Measurements from ENCODE around the gene EMD. TPM values are rescaled to one million over a fixed set of nuclear protein-coding genes. Genes with fewer than 3 reads are reported as not detected.

EMD gene
- total RNA-seq, 2 experiments from 2014 or later = 52.1 to 59.9 TPM

GRCh38 chrX:154370300-154371016 lies 8.6 kb upstream of the EMD start:
- Mint-ChIP-seq H3K27me3 (no peaks in the 10 kb centered on the region), H3K4me3 (peak overlapping the region; percentile 94), H3K36me3 (ENCODE audit: low read depth) (peaks cover 29% of the 10 kb centered on the region), H3K9me3 (no peaks in the 10 kb centered on the region), H3K4me1 (peaks cover 26% of the 10 kb centered on the region), H3K27ac (peak overlapping the region; percentile 91)
- ChIA-PET CTCF (no interaction called here), POLR2A (no interaction called here)
- DNase-seq = no peak

GRCh38 chrX:154371017-154371788 lies 7.9 kb upstream of the EMD start:
- POLR2A ChIA-PET = interaction anchor here (0.7 kb wide), 2 partner anchors 12 to 369 kb away, joined by 5 to 7 read pairs; no protein-coding TSS in a partner anchor
- no peaks in the 10 kb centered on the region for H3K9me3 Mint-ChIP-seq
- no peaks in the 10 kb centered on the region for H3K27me3 Mint-ChIP-seq
- H3K4me1 Mint-ChIP-seq = peaks cover 24% of the 10 kb centered on the region
- peaks cover 27% of the 10 kb centered on the region for H3K36me3 Mint-ChIP-seq (ENCODE audit: low read depth)
- CTCF ChIA-PET = interaction anchor here (0.7 kb wide), 1 partner anchor 616 kb away, joined by 3 read pairs; no protein-coding TSS in a partner anchor
- peak overlapping the region; percentile 76 for H3K4me3 Mint-ChIP-seq
- DNase-seq = peak; percentile 94
- peak overlapping the region; percentile 82 for H3K27ac Mint-ChIP-seq

- Mint-ChIP-seq H3K27me3 (no peaks in the 10 kb centered on the region), H3K4me1 (peaks cover 26% of the 10 kb centered on the region), H3K4me3 (peak overlapping the region; percentile 76), H3K36me3 (ENCODE audit: low read depth) (peaks cover 24% of the 10 kb centered on the region), H3K9me3 (no peaks in the 10 kb centered on the region), H3K27ac (peak overlapping the region; percentile 87)
- CTCF ChIA-PET = no interaction called here
- DNase-seq = no peak
- POLR2A ChIA-PET = no interaction called here
Measured at GRCh38 chrX:154371789-154372300, 7.2 kb upstream of the EMD start.

DNA sequence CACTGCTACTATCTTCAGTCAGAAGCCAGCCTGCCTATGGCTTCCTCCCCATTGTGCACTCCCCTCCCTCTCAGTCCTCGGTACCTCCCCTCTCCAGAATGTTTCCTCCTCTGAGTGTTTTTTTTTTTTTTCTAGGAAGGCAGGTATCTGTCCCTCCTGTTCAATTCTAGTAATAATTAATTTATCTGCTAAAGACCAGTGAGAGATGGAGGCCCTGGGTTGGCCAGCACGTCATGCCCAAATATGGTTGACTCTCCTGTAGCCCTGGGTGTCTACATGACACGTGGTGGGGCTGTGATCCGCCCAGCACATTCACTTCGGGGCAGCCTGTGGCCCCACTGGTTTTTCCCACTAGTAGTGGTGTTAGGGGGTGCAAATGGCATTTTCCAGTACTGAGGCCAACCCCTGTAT lies 6.5 kb upstream of the EMD start:
- peak overlapping the region; percentile 76 for H3K4me3 Mint-ChIP-seq
- ChIA-PET POLR2A (no interaction called here), CTCF (interaction anchor here (0.7 to 2.0 kb wide), 10 partner anchors 9 to 359 kb away, joined by 3 to 15 read pairs (median 4); partner anchors contain the start of gene RPL10)
- H3K27ac Mint-ChIP-seq = peak overlapping the region; percentile 87
- H3K9me3 Mint-ChIP-seq = no peaks in the 10 kb centered on the region
- H3K27me3 Mint-ChIP-seq = no peaks in the 10 kb centered on the region
- peak; percentile 45 for DNase-seq
- H3K36me3 Mint-ChIP-seq (ENCODE audit: low read depth) = peaks cover 20% of the 10 kb centered on the region
- peaks cover 30% of the 10 kb centered on the region for H3K4me1 Mint-ChIP-seq

GRCh38 chrX:154373340-154374306 lies 5.5 kb upstream of the EMD start:
- Mint-ChIP-seq H3K9me3 (no peaks in the 10 kb centered on the region), H3K4me3 (peak overlapping the region; percentile 76), H3K36me3 (ENCODE audit: low read depth) (peaks cover 12% of the 10 kb centered on the region), H3K27me3 (no peaks in the 10 kb centered on the region), H3K27ac (peak overlapping the region; percentile 73), H3K4me1 (peaks cover 26% of the 10 kb centered on the region)
- ChIA-PET POLR2A (no interaction called here), CTCF (interaction anchor here (0.7 to 2.0 kb wide), 13 partner anchors 8 to 360 kb away, joined by 3 to 15 read pairs (median 4); partner anchors contain the start of gene RPL10)
- DNase-seq = peak; percentile 37

- no peaks in the 10 kb centered on the region for H3K9me3 Mint-ChIP-seq
- peak within 1 kb of the TSS; percentile 76 for H3K4me3 Mint-ChIP-seq
- CTCF ChIA-PET = interaction anchor here (0.5 to 2.0 kb wide), 5 partner anchors 12 to 237 kb away, joined by 3 to 15 read pairs (median 10); partner anchors contain the start of gene RPL10
- peak within 1 kb of the TSS; percentile 73 for H3K27ac Mint-ChIP-seq
- H3K27me3 Mint-ChIP-seq = no peaks in the 10 kb centered on the region
- H3K36me3 Mint-ChIP-seq (ENCODE audit: low read depth) = peaks cover 10% of the 10 kb centered on the region
- peaks cover 26% of the 10 kb centered on the region for H3K4me1 Mint-ChIP-seq
- peak; percentile 36 for DNase-seq
- POLR2A ChIA-PET = no interaction called here
Measured at GRCh38 chrX:154374313-154375155, 4.6 kb upstream of the EMD start, which contains the start of gene FLNA. Gene FLNA (minus strand): TSS chrX:154374634. CDS start chrX:154371245, 3,389 bp downstream.

DNA sequence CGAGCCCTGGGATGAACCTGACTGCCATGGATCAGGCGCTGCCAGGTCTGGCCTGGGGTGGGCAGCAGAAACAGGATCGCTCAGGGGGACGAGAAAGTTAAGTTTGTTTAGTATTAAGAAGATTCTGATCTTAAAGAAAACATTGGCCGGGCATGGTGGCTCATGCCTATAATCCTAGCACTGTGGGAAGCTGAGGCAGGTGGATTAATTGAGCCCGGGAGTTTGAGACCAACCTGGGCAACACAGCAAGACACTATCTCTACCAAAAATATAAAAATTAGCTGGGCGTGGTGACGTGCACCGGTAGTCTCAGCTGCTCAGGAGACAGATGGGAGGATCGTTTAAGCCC lies 4.0 kb upstream of the EMD start:
- Mint-ChIP-seq H3K4me3 (peak overlapping the region; percentile 51), H3K4me1 (peaks cover 30% of the 10 kb centered on the region), H3K36me3 (ENCODE audit: low read depth) (peaks cover 8% of the 10 kb centered on the region), H3K9me3 (no peaks in the 10 kb centered on the region), H3K27me3 (no peaks in the 10 kb centered on the region), H3K27ac (no peak overlapping the region)
- POLR2A ChIA-PET = no interaction called here
- DNase-seq = no peak
- CTCF ChIA-PET = interaction anchor here (0.5 to 1.0 kb wide), 2 partner anchors 9 to 238 kb away, joined by 3 read pairs; no protein-coding TSS in a partner anchor

- ChIA-PET POLR2A (no interaction called here), CTCF (no interaction called here)
- Mint-ChIP-seq H3K4me3 (no peak overlapping the region), H3K36me3 (ENCODE audit: low read depth) (peaks cover 9% of the 10 kb centered on the region), H3K27ac (peak overlapping the region; percentile 91), H3K9me3 (no peaks in the 10 kb centered on the region), H3K4me1 (peaks cover 38% of the 10 kb centered on the region), H3K27me3 (no peaks in the 10 kb centered on the region)
- DNase-seq = no peak
Measured at GRCh38 chrX:154376774-154377173, 2.3 kb upstream of the EMD start.

GRCh38 chrX:154378059-154378798 lies 866 bp upstream of the EMD start:
- CTCF ChIA-PET = interaction anchor here (0.8 kb wide), 1 partner anchor 405 kb away, joined by 3 read pairs; no protein-coding TSS in a partner anchor
- Mint-ChIP-seq H3K27me3 (no peaks in the 10 kb centered on the region), H3K4me1 (peaks cover 31% of the 10 kb centered on the region), H3K9me3 (no peaks in the 10 kb centered on the region), H3K27ac (peak overlapping the region; percentile 91), H3K4me3 (peak overlapping the region; percentile 79), H3K36me3 (ENCODE audit: low read depth) (peaks cover 9% of the 10 kb centered on the region)
- POLR2A ChIA-PET = no interaction called here
- peak; percentile 29 for DNase-seq

DNA sequence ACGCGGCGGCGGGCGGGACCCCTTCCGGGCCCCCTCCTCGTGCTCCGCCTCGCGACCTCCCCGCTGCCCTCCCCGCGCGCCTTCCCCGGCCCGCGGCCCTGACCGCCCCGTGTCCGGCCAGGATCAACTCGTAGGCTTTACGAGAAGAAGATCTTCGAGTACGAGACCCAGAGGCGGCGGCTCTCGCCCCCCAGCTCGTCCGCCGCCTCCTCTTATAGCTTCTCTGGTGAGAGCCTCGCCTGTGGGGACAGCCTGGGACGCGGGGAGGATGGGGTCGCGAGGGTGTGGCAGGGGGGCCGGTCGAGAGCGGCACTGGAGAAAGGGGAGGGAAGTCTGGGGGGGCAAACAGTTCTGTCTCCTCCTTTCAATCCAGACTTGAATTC lies 465 bp downstream of the EMD start:
- Mint-ChIP-seq H3K36me3 (ENCODE audit: low read depth) (peaks cover 9% of the 10 kb centered on the region), H3K27ac (peak overlapping the region; percentile 91), H3K9me3 (no peaks in the 10 kb centered on the region), H3K27me3 (no peaks in the 10 kb centered on the region), H3K4me1 (peaks cover 28% of the 10 kb centered on the region), H3K4me3 (peak overlapping the region; percentile 79)
- ChIA-PET CTCF (no interaction called here), POLR2A (no interaction called here)
- DNase-seq = no peak

DNA sequence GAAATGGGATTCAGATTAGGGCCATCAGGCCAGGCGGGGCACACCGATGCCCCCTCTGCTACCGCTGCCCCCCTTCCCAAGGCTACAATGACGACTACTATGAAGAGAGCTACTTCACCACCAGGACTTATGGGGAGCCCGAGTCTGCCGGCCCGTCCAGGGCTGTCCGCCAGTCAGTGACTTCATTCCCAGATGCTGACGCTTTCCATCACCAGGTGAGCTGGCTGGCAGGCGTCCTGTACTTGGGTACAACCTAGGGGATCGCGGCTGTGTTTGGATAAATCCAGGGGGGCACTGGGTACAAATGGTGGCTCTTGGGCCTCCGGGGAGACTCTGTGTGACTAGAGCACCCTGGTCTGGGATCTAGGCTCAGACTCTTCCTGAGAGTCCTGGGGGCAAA lies 1.1 kb downstream of the EMD start:
- ChIA-PET POLR2A (no interaction called here), CTCF (no interaction called here)
- peaks cover 26% of the 10 kb centered on the region for H3K4me1 Mint-ChIP-seq
- H3K36me3 Mint-ChIP-seq (ENCODE audit: low read depth) = peaks cover 9% of the 10 kb centered on the region
- no peak for DNase-seq
- H3K4me3 Mint-ChIP-seq = peak overlapping the region; percentile 79
- no peaks in the 10 kb centered on the region for H3K9me3 Mint-ChIP-seq
- H3K27me3 Mint-ChIP-seq = no peaks in the 10 kb centered on the region
- H3K27ac Mint-ChIP-seq = peak overlapping the region; percentile 91
